HFF-Myc (cell line): Measurements from ENCODE around the gene CARD10.

ENCODE experiments used
- DNase-seq: peaks from one replicate; pipeline ENCODE4 v3.0.0-alpha.2; 2011; ENCODE audit warnings: low read depth; ENCODE audit errors: extremely low read depth
- H3K4me3 ChIP-seq: replicated peaks from 2 replicates; pipeline ENCODE4 v1.5.1; 2011; ENCODE audit warnings: low read depth, mild to moderate bottlenecking, control low read depth, low read length
- TF ChIP-seq, protein P1 (sequence below): IDR thresholded peaks from 2 replicates; pipeline ENCODE4 v1.5.1; 2012; ENCODE audit warnings: mild to moderate bottlenecking, low read depth, low read length, control low read depth; ENCODE audit errors: missing control alignments

CARD10 gene

DNA sequence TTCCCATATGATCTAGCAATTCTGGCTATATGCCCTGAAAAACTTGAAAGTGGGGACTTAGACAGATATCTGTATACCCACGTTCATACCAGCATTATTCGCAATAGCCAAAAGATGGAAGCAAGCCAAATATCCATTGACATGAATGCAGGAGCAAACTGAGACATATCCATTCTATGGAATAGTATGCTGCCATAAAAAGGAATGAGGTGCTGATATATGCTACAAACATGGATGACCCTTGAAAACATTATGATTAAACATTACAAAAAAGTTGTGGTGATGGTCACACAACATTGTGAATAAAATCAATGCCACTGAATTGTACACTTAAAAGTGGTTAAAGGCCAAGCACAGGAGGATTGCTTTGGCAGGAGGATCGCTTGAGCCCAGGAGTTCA lies 58.5 kb downstream of the CARD10 start:
- TF ChIP-seq, protein P1, sequence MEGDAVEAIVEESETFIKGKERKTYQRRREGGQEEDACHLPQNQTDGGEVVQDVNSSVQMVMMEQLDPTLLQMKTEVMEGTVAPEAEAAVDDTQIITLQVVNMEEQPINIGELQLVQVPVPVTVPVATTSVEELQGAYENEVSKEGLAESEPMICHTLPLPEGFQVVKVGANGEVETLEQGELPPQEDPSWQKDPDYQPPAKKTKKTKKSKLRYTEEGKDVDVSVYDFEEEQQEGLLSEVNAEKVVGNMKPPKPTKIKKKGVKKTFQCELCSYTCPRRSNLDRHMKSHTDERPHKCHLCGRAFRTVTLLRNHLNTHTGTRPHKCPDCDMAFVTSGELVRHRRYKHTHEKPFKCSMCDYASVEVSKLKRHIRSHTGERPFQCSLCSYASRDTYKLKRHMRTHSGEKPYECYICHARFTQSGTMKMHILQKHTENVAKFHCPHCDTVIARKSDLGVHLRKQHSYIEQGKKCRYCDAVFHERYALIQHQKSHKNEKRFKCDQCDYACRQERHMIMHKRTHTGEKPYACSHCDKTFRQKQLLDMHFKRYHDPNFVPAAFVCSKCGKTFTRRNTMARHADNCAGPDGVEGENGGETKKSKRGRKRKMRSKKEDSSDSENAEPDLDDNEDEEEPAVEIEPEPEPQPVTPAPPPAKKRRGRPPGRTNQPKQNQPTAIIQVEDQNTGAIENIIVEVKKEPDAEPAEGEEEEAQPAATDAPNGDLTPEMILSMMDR, result no peak
- no peak overlapping the region for H3K4me3 ChIP-seq
- DNase-seq, result no peak

DNA sequence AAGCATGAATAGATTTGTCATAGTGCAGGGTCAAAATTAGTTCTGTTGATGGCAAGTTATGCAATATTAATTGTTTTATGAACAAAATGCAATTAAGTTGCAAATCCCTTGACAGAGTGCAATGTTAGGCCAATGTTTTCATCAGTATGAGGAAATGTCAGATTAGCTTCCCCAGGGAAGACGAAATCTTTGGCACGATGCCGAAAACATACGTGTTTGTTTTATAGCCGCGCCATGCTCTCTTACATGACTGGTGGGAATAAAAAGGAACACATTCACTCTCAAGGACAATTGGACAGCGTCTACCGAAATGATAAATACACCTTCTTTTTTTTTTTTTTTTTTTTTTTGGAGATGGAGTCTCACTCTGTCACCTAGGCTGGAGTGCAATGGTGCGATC lies 60.0 kb downstream of the CARD10 start:
- DNase-seq, result no peak
- TF ChIP-seq, protein P1, result no peak
- no peak overlapping the region for H3K4me3 ChIP-seq

DNA sequence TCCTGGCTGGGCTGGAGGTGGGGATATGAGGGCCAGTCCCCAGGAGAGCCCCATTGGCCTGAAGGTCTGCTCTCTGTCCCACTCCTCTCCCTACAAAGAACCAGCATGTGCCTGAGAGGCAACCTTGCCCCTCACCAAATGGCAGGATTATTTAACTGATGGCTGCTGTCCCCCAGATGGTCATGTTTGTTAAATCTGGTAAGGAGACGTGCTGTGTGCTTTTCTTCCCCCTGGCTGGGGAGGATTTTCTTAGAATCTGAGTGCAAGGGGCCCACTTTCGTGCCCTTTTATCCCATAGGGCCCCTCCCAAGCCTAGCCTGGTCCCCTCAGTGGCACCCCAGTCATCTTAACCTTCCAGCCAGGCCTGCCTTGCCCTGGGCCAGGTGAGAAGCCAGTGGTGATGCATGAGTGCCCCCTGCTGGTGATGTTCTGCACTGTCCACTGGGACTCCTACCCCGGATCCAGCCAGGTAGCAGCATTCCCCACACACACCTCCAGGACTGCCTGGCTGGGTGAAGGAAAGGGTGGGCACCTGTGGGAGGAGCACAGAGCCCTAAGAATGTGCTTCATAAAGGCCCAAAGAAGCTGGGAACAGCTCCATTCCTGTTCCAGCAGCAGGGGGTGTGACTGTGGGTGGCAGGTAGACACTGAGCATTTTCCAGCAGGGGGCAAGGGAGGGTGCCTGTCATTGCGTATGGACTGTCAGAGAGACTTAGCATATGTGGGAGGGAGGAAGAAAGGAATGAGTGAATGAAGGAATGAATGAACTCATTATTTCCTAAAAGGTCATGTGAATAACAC lies 61.9 kb downstream of the CARD10 start:
- TF ChIP-seq, protein P1, result peak; percentile 98
- no peak overlapping the region for H3K4me3 ChIP-seq
- DNase-seq, result no peak

- no peak for DNase-seq
- TF ChIP-seq, protein P1, result no peak
- no peak overlapping the region for H3K4me3 ChIP-seq
Measured at GRCh38 chr22:37456346-37456745, 62.9 kb downstream of the CARD10 start.

- no peak overlapping the region for H3K4me3 ChIP-seq
- TF ChIP-seq, protein P1, result no peak
- DNase-seq, result no peak
Measured at GRCh38 chr22:37455896-37456295, 63.3 kb downstream of the CARD10 start.

GRCh38 chr22:37454857-37455686 lies 64.1 kb downstream of the CARD10 start:
- no peak for DNase-seq
- TF ChIP-seq, protein P1, result no peak
- H3K4me3 ChIP-seq, result no peak overlapping the region
